GM23338 (cell line): Measurements from ENCODE around the gene RBFOX1. TPM values are rescaled to one million over a fixed set of nuclear protein-coding genes. Genes with fewer than 3 reads are reported as not detected.

Source experiments
- ATAC-seq: fragments of 200-7000 bp; cut with Tn5 transposase; 3 replicates; pipeline ENCODE4 v1.9.1; 2020
- DNase-seq: peaks from one replicate; pipeline ENCODE4 v3.0.0-alpha.2; 2015; ENCODE audit warnings: low spot score
- H2AFZ ChIP-seq: fragments of 200-600 bp; sonication (generic); 2 replicates; pipeline ENCODE4 v1.8.0; 2016; ENCODE audit warnings: antibody characterized with exemption, mild to moderate bottlenecking, moderate library complexity
- H3F3A ChIP-seq: fragments of 200-600 bp; sonication (generic); replicated peaks from 2 replicates; pipeline ENCODE4 v1.8.0; 2017; ENCODE audit warnings: antibody characterized with exemption, mixed run types, low read depth
- H3K27ac ChIP-seq: fragments of 200-600 bp; sonication (generic); 2 replicates; pipeline ENCODE4 v1.6.1; 2016; ENCODE audit warnings: low read depth
- H3K27me3 ChIP-seq: fragments of 200-600 bp; sonication (generic); 2 replicates; pipeline ENCODE4 v1.8.0; 2016; ENCODE audit warnings: mild to moderate bottlenecking, mixed run types, moderate library complexity; ENCODE audit not compliant: insufficient read depth
- H3K36me3 ChIP-seq: fragments of 200-600 bp; sonication (generic); 2 replicates; pipeline ENCODE4 v1.8.0; 2016; ENCODE audit warnings: mild to moderate bottlenecking; ENCODE audit not compliant: insufficient read depth
- H3K4me1 ChIP-seq: fragments of 200-600 bp; sonication (generic); 2 replicates; pipeline ENCODE4 v1.8.0; 2016; ENCODE audit warnings: mild to moderate bottlenecking, moderate library complexity; ENCODE audit not compliant: insufficient read depth
- H3K4me2 ChIP-seq: fragments of 200-600 bp; sonication (generic); 2 replicates; pipeline ENCODE4 v1.7.1; 2017; ENCODE audit warnings: mixed run types
- H3K4me3 ChIP-seq: fragments of 200-600 bp; sonication (generic); 2 replicates; pipeline ENCODE4 v1.6.1; 2016; ENCODE audit warnings: mixed run types
- H3K79me2 ChIP-seq: fragments of 200-600 bp; sonication (generic); replicated peaks from 2 replicates; pipeline ENCODE4 v1.8.0; 2017; ENCODE audit warnings: mild to moderate bottlenecking; ENCODE audit not compliant: insufficient read depth
- H3K9me2 ChIP-seq: fragments of 200-600 bp; sonication (generic); 2 replicates; pipeline ENCODE4 v1.8.0; 2017; ENCODE audit not compliant: insufficient read depth
- H4K20me1 ChIP-seq: fragments of 200-600 bp; sonication (generic); replicated peaks from 2 replicates; pipeline ENCODE4 v1.8.0; 2017; ENCODE audit warnings: mild to moderate bottlenecking; ENCODE audit not compliant: insufficient read depth
- H3K27ac Mint-ChIP-seq: 2 replicates; pipeline ENCODE4 v1.8.0; 2020; ENCODE audit warnings: inconsistent platforms, mild to moderate bottlenecking, moderate library complexity, mixed read lengths
- H3K27me3 Mint-ChIP-seq: 3 replicates; pipeline ENCODE4 v1.8.0; 2022; ENCODE audit warnings: low read depth, mild to moderate bottlenecking, moderate library complexity, mixed read lengths, inconsistent platforms; ENCODE audit not compliant: insufficient read depth, poor library complexity
- H3K36me3 Mint-ChIP-seq: 3 replicates; pipeline ENCODE4 v1.8.0; 2021; ENCODE audit warnings: low read depth, mild to moderate bottlenecking, inconsistent platforms, moderate library complexity, mixed read lengths
- H3K4me1 Mint-ChIP-seq: 3 replicates; pipeline ENCODE4 v1.8.0; 2020; ENCODE audit warnings: mild to moderate bottlenecking, inconsistent platforms, mixed read lengths
- H3K4me3 Mint-ChIP-seq: 3 replicates; pipeline ENCODE4 v1.8.0; 2021; ENCODE audit warnings: moderate library complexity, mild to moderate bottlenecking, inconsistent platforms, mixed read lengths
- H3K9me3 Mint-ChIP-seq: 3 replicates; pipeline ENCODE4 v1.8.0; 2020; ENCODE audit warnings: moderate library complexity, mild to moderate bottlenecking, inconsistent platforms, mixed read lengths
- ETS1 ChIP-seq: IDR thresholded peaks from 2 replicates; pipeline ENCODE4 v1.6.1; 2016; ENCODE audit warnings: antibody characterized with exemption
- EZH2 ChIP-seq: fragments of 200-600 bp; sonication (generic); IDR thresholded peaks from one replicate; pipeline ENCODE4 v1.8.0; 2017; ENCODE audit warnings: antibody characterized with exemption, mild to moderate bottlenecking, low read depth; ENCODE audit not compliant: unreplicated experiment
- EZH2phosphoT487 ChIP-seq: fragments of 200-600 bp; sonication (generic); IDR thresholded peaks from one replicate; pipeline ENCODE4 v1.8.1; 2018; ENCODE audit warnings: antibody characterized with exemption; ENCODE audit not compliant: unreplicated experiment
- POLR2AphosphoS5 ChIP-seq: IDR thresholded peaks from 2 replicates; pipeline ENCODE4 v1.6.1; 2016; ENCODE audit warnings: antibody characterized with exemption, low read depth
- ZNF114 ChIP-seq: fragments of 250-450 bp; sonication (Bioruptor Pico); IDR thresholded peaks from 2 replicates; pipeline ENCODE4 v1.5.0; 2020; ENCODE audit warnings: mild to moderate bottlenecking, moderate library complexity
- ZNF331 ChIP-seq: fragments of 250-450 bp; sonication (Bioruptor Pico); IDR thresholded peaks from 2 replicates; pipeline ENCODE4 v1.5.0; 2020; ENCODE audit warnings: low read depth, mild to moderate bottlenecking, moderate library complexity
- ZNF462 ChIP-seq: fragments of 250-450 bp; sonication (Bioruptor Pico); IDR thresholded peaks from 2 replicates; pipeline ENCODE4 v1.5.0; 2020; ENCODE audit warnings: mild to moderate bottlenecking, moderate library complexity
- polyA plus RNA-seq: library from polyadenylated mRNA; unstranded; fragments of >200 nt; fragmentation: Nextera tagmentation; extraction: Ambion mirVana; gene quantifications from 2 replicates; pipeline ENCODE4 v1.2.1, GENCODE V29; 2016
- total RNA-seq: library from RNA; depleted of rRNA; stranded (reverse); fragments of >200 nt; shearing (Covaris generic); gene quantifications from 2 replicates; pipeline ENCODE4 v1.2.3, GENCODE V29; 2014

Gene RBFOX1
- total and polyA plus RNA-seq, 2 experiments from 2014 or later, result 2.5 to 3.6 TPM

- Mint-ChIP-seq H3K4me3 (no peak overlapping the region), H3K9me3 (no peaks in the 10 kb centered on the region), H3K27ac (no peak overlapping the region), H3K36me3 (no peaks in the 10 kb centered on the region), H3K27me3 (no peaks in the 10 kb centered on the region), H3K4me1 (peaks cover 7% of the 10 kb centered on the region; the same call in 2 of the 3 replicates)
- Histone ChIP-seq H3K4me2 (no peak overlapping the region), H3K27me3 (no peaks in the 10 kb centered on the region), H3K4me1 (no peaks in the 10 kb centered on the region), H3K27ac (no peak overlapping the region), H3K79me2 (no peaks in the 10 kb centered on the region), H3K4me3 (no peak overlapping the region), H3F3A (no peaks in the 10 kb centered on the region), H3K36me3 (no peaks in the 10 kb centered on the region), H4K20me1 (no peaks in the 10 kb centered on the region), H2AFZ (no peak overlapping the region), H3K9me2 (no peaks in the 10 kb centered on the region)
- TF ChIP-seq ZNF331 (no peak), ETS1 (no peak), EZH2phosphoT487 (no peak)
- no peak for DNase-seq
- no peak for ATAC-seq
Measured at GRCh38 chr16:7644176-7644575, 311.5 kb downstream of the RBFOX1 start.

DNA sequence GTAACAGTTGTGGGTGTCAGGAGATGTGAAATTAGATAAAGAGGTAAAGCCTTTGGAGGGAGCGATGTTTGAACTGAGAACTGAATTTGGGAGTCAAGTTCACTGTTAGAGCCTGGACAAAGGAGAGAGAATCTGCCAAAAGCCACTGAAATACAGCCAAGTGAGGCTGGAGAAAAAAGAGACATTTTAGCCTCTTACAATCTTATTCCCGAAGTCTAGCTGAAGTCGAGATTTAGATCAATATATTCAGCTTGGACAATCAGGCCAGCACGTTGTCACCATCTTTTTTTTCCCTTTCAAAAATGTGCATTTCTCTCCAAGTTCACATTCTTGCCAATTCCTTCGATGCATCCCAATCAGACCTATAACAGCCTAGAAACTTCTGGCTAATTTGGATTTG lies 312.2 kb downstream of the RBFOX1 start:
- no peak overlapping the region for H3K4me3 Mint-ChIP-seq
- ATAC-seq (no peak), DNase-seq (no peak)
- Histone ChIP-seq H3F3A (no peaks in the 10 kb centered on the region), H3K79me2 (no peaks in the 10 kb centered on the region), H2AFZ (no peak overlapping the region), H4K20me1 (no peaks in the 10 kb centered on the region), H3K27ac (no peak overlapping the region), H3K4me2 (no peak overlapping the region), H3K27me3 (no peaks in the 10 kb centered on the region), H3K4me1 (no peaks in the 10 kb centered on the region), H3K4me3 (no peak overlapping the region), H3K36me3 (no peaks in the 10 kb centered on the region), H3K9me2 (no peaks in the 10 kb centered on the region)
- H3K4me1 Mint-ChIP-seq, result peaks cover 13% of the 10 kb centered on the region
- no peak overlapping the region for H3K27ac Mint-ChIP-seq
- H3K36me3 Mint-ChIP-seq, result no peaks in the 10 kb centered on the region
- H3K27me3 Mint-ChIP-seq, result no peaks in the 10 kb centered on the region
- TF ChIP-seq EZH2 (no peak), POLR2AphosphoS5 (no peak), ZNF114 (CRISPR knock-in tag) (no peak), ZNF462 (CRISPR knock-in tag) (no peak), EZH2phosphoT487 (no peak)
- no peaks in the 10 kb centered on the region for H3K9me3 Mint-ChIP-seq
